Measurements from ENCODE around the gene APLP2. TPM values are rescaled to one million over a fixed set of nuclear protein-coding genes. Genes with fewer than 3 reads are reported as not detected.
A peak's percentile ranks its signal among the peaks of the same experiment; 100 is the strongest.

The APLP2 gene
- total and polyA plus RNA-seq, 9 donors: 198 to 466 (median 251) TPM

- H3K4me1 ChIP-seq (ENCODE audit: insufficient read depth): peaks cover 8% of the 10 kb centered on the region
- H3K9me3 ChIP-seq: no peaks in the 10 kb centered on the region
- intact Hi-C loops (cut with DNase I): loop anchor here in 1 of 4 donors (2.0 kb wide), 1 partner anchor 36 kb away; no protein-coding TSS in a partner anchor
- H3K36me3 ChIP-seq: no peaks in the 10 kb centered on the region
- H3K4me3 ChIP-seq: peak overlapping the region; percentile 94
- no peak for TF ChIP-seq POLR2A (IDR thresholded peaks at IDR 0.05)
- TF ChIP-seq CTCF (IDR thresholded peaks at IDR 0.05): no peak
- TF ChIP-seq EP300 (IDR thresholded peaks at IDR 0.05): no peak
- DNase-seq: no peak
- H3K27ac ChIP-seq: peak overlapping the region in 1 of 2 donors; percentile 96
- no peaks in the 10 kb centered on the region for H3K27me3 ChIP-seq
- 22 to 33% (median 33%) methylated on average over 11 of the region's 11 CpGs for WGBS, 3 donors
Observed at GRCh38 chr11:130071211-130071712, 1.6 kb downstream of the APLP2 start.

GRCh38 chr11:130074736-130075135 lies 5.0 kb downstream of the APLP2 start:
- Histone ChIP-seq H3K27ac (no peak overlapping the region), H3K27me3 (no peaks in the 10 kb centered on the region), H3K4me3 (no peak overlapping the region), H3K36me3 (no peaks in the 10 kb centered on the region), H3K9me3 (no peaks in the 10 kb centered on the region), H3K4me1 (ENCODE audit: insufficient read depth) (peaks cover 3% of the 10 kb centered on the region)
- no peak for DNase-seq
- 95 to 97% (median 96%) methylated on average over 2 of the region's 2 CpGs for WGBS, 3 donors
- TF ChIP-seq CTCF (IDR thresholded peaks at IDR 0.05): no peak
- intact Hi-C loops (cut with DNase I): no loop called here

- intact Hi-C loops (cut with DNase I): no loop called here
- no peak for DNase-seq
- TF ChIP-seq EP300 (IDR thresholded peaks at IDR 0.05) (no peak), CTCF (IDR thresholded peaks at IDR 0.05) (no peak), POLR2A (IDR thresholded peaks at IDR 0.05) (no peak)
- H3K4me3 ChIP-seq: no peak overlapping the region
- no peaks in the 10 kb centered on the region for H3K36me3 ChIP-seq
- no peaks in the 10 kb centered on the region for H3K9me3 ChIP-seq
- H3K27me3 ChIP-seq: no peaks in the 10 kb centered on the region
- H3K4me1 ChIP-seq (ENCODE audit: insufficient read depth): peaks cover 1% of the 10 kb centered on the region
- H3K27ac ChIP-seq: no peak overlapping the region
- WGBS, 3 donors: 67 to 73% (median 70%) methylated on average over 4 of the region's 4 CpGs
Observed at GRCh38 chr11:130076778-130077481, 7.2 kb downstream of the APLP2 start.

- no peaks in the 10 kb centered on the region for H3K36me3 ChIP-seq
- H3K27me3 ChIP-seq: no peaks in the 10 kb centered on the region
- intact Hi-C loops (cut with DNase I): no loop called here
- H3K4me1 ChIP-seq (ENCODE audit: insufficient read depth): no peaks in the 10 kb centered on the region
- no peaks in the 10 kb centered on the region for H3K9me3 ChIP-seq
- no peak overlapping the region for H3K4me3 ChIP-seq
- no peak overlapping the region for H3K27ac ChIP-seq
- no peak for DNase-seq
- TF ChIP-seq CTCF (IDR thresholded peaks at IDR 0.05) (no peak), POLR2A (IDR thresholded peaks at IDR 0.05) (no peak), EP300 (IDR thresholded peaks at IDR 0.05) (no peak)
Observed at GRCh38 chr11:130077671-130078070, 8.0 kb downstream of the APLP2 start.
